ENCODE measurements around the gene OGFOD2.
A peak's percentile ranks its signal among the peaks of the same experiment; 100 is the strongest.

Gene OGFOD2

GRCh38 chr12:122944605-122945592 lies 30.1 kb upstream of the OGFOD2 start:
- no peaks in the 10 kb centered on the region for H3K4me1 ChIP-seq
- H3K27me3 ChIP-seq (ENCODE audit: low read depth) = no peaks in the 10 kb centered on the region
- DNase-seq (ENCODE audit: low spot score in 2 of 2) = no peak
- H3K9me3 ChIP-seq = no peaks in the 10 kb centered on the region
- no peaks in the 10 kb centered on the region for H3K36me3 ChIP-seq (replicated peaks)
- in situ Hi-C loops (cut with MboI; ENCODE audit: low sequenced_read_pairs) = no loop called here
- H3K4me3 ChIP-seq = no peak overlapping the region

GRCh38 chr12:122946690-122947341 lies 28.2 kb upstream of the OGFOD2 start:
- Histone ChIP-seq H3K4me1 (no peaks in the 10 kb centered on the region), H3K9me3 (no peaks in the 10 kb centered on the region), H3K27me3 (ENCODE audit: low read depth) (no peaks in the 10 kb centered on the region), H3K36me3 (replicated peaks) (no peaks in the 10 kb centered on the region), H3K4me3 (no peak overlapping the region)
- no peak for DNase-seq (ENCODE audit: low spot score in 2 of 2)
- in situ Hi-C loops (cut with MboI; ENCODE audit: low sequenced_read_pairs) = no loop called here

GRCh38 chr12:122947352-122947792 lies 27.7 kb upstream of the OGFOD2 start:
- in situ Hi-C loops (cut with MboI; ENCODE audit: low sequenced_read_pairs) = no loop called here
- Histone ChIP-seq H3K4me3 (no peak overlapping the region), H3K9me3 (no peaks in the 10 kb centered on the region), H3K4me1 (no peaks in the 10 kb centered on the region), H3K36me3 (replicated peaks) (no peaks in the 10 kb centered on the region), H3K27me3 (ENCODE audit: low read depth) (no peaks in the 10 kb centered on the region)
- no peak for DNase-seq (ENCODE audit: low spot score in 2 of 2)

GRCh38 chr12:122948605-122949004 lies 26.4 kb upstream of the OGFOD2 start:
- in situ Hi-C loops (cut with MboI; ENCODE audit: low sequenced_read_pairs) = no loop called here
- no peak overlapping the region for H3K4me3 ChIP-seq
- no peaks in the 10 kb centered on the region for H3K4me1 ChIP-seq
- H3K36me3 ChIP-seq (replicated peaks) = no peaks in the 10 kb centered on the region
- DNase-seq (ENCODE audit: low spot score in 2 of 2) = no peak
- H3K27me3 ChIP-seq (ENCODE audit: low read depth) = no peaks in the 10 kb centered on the region
- H3K9me3 ChIP-seq = no peaks in the 10 kb centered on the region

- H3K4me1 ChIP-seq = no peaks in the 10 kb centered on the region
- DNase-seq (ENCODE audit: low spot score in 2 of 2) = no peak
- no peaks in the 10 kb centered on the region for H3K9me3 ChIP-seq
- H3K27me3 ChIP-seq (ENCODE audit: low read depth) = no peaks in the 10 kb centered on the region
- H3K36me3 ChIP-seq (replicated peaks) = no peaks in the 10 kb centered on the region
- in situ Hi-C loops (cut with MboI; ENCODE audit: low sequenced_read_pairs) = no loop called here
- H3K4me3 ChIP-seq = no peak overlapping the region
Observed at GRCh38 chr12:122949405-122949804, 25.6 kb upstream of the OGFOD2 start.

GRCh38 chr12:122949816-122950675 lies 25.0 kb upstream of the OGFOD2 start:
- Histone ChIP-seq H3K4me1 (no peaks in the 10 kb centered on the region), H3K27me3 (ENCODE audit: low read depth) (no peaks in the 10 kb centered on the region), H3K9me3 (no peaks in the 10 kb centered on the region), H3K4me3 (no peak overlapping the region), H3K36me3 (replicated peaks) (no peaks in the 10 kb centered on the region)
- DNase-seq (ENCODE audit: low spot score in 2 of 2) = no peak
- in situ Hi-C loops (cut with MboI; ENCODE audit: low sequenced_read_pairs) = loop anchor here (5.0 kb wide), 1 partner anchor 93 kb away; no protein-coding TSS in a partner anchor

GRCh38 chr12:122951406-122951805 lies 23.6 kb upstream of the OGFOD2 start:
- H3K4me1 ChIP-seq = no peaks in the 10 kb centered on the region
- H3K36me3 ChIP-seq (replicated peaks) = no peaks in the 10 kb centered on the region
- no peaks in the 10 kb centered on the region for H3K9me3 ChIP-seq
- in situ Hi-C loops (cut with MboI; ENCODE audit: low sequenced_read_pairs) = loop anchor here (5.0 kb wide), 1 partner anchor 94 kb away; no protein-coding TSS in a partner anchor
- no peak overlapping the region for H3K4me3 ChIP-seq
- DNase-seq (ENCODE audit: low spot score in 2 of 2) = no peak
- no peaks in the 10 kb centered on the region for H3K27me3 ChIP-seq (ENCODE audit: low read depth)

- DNase-seq (ENCODE audit: low spot score in 2 of 2) = peak; percentile 59 to 80
- Histone ChIP-seq H3K4me3 (no peak overlapping the region), H3K9me3 (no peaks in the 10 kb centered on the region), H3K4me1 (no peaks in the 10 kb centered on the region), H3K36me3 (replicated peaks) (no peaks in the 10 kb centered on the region), H3K27me3 (ENCODE audit: low read depth) (no peaks in the 10 kb centered on the region)
- in situ Hi-C loops (cut with MboI; ENCODE audit: low sequenced_read_pairs) = loop anchor here (5.0 kb wide), 1 partner anchor 95 kb away; no protein-coding TSS in a partner anchor
Observed at GRCh38 chr12:122951979-122952892, 22.8 kb upstream of the OGFOD2 start.

GRCh38 chr12:122955156-122955555 lies 19.9 kb upstream of the OGFOD2 start:
- H3K9me3 ChIP-seq = no peaks in the 10 kb centered on the region
- H3K4me3 ChIP-seq = no peak overlapping the region
- H3K27me3 ChIP-seq (ENCODE audit: low read depth) = no peaks in the 10 kb centered on the region
- no peaks in the 10 kb centered on the region for H3K4me1 ChIP-seq
- DNase-seq (ENCODE audit: low spot score in 2 of 2) = no peak
- in situ Hi-C loops (cut with MboI; ENCODE audit: low sequenced_read_pairs) = no loop called here
- peaks cover 13% of the 10 kb centered on the region for H3K36me3 ChIP-seq (replicated peaks)

- Histone ChIP-seq H3K36me3 (replicated peaks) (peaks cover 15% of the 10 kb centered on the region), H3K27me3 (ENCODE audit: low read depth) (no peaks in the 10 kb centered on the region), H3K4me1 (no peaks in the 10 kb centered on the region), H3K4me3 (no peak overlapping the region), H3K9me3 (no peaks in the 10 kb centered on the region)
- DNase-seq (ENCODE audit: low spot score in 2 of 2) = no peak
- in situ Hi-C loops (cut with MboI; ENCODE audit: low sequenced_read_pairs) = no loop called here
Observed at GRCh38 chr12:122956035-122956434, 19.0 kb upstream of the OGFOD2 start.

GRCh38 chr12:122958198-122958888 lies 16.7 kb upstream of the OGFOD2 start:
- in situ Hi-C loops (cut with MboI; ENCODE audit: low sequenced_read_pairs) = no loop called here
- DNase-seq (ENCODE audit: low spot score in 2 of 2) = no peak

GRCh38 chr12:122959566-122960192 lies 15.4 kb upstream of the OGFOD2 start:
- in situ Hi-C loops (cut with MboI; ENCODE audit: low sequenced_read_pairs) = no loop called here
- peaks cover 17% of the 10 kb centered on the region for H3K36me3 ChIP-seq (replicated peaks)
- no peak overlapping the region for H3K4me3 ChIP-seq
- H3K27me3 ChIP-seq (ENCODE audit: low read depth) = no peaks in the 10 kb centered on the region
- H3K4me1 ChIP-seq = no peaks in the 10 kb centered on the region; the same call in 1 of the 2 replicates
- no peaks in the 10 kb centered on the region for H3K9me3 ChIP-seq
- DNase-seq (ENCODE audit: low spot score in 2 of 2) = no peak

More at GRCh38 chr12:122958198-122958888, 16.7 kb upstream of the OGFOD2 start:
- H3K4me1 ChIP-seq = no peaks in the 10 kb centered on the region
- no peaks in the 10 kb centered on the region for H3K27me3 ChIP-seq (ENCODE audit: low read depth)
- no peaks in the 10 kb centered on the region for H3K9me3 ChIP-seq
- peaks cover 15% of the 10 kb centered on the region for H3K36me3 ChIP-seq (replicated peaks)
- H3K4me3 ChIP-seq = no peak overlapping the region
